HCT116 (cell line): ENCODE measurements around the gene PA2G4. TPM values are rescaled to one million over a fixed set of nuclear protein-coding genes. Genes with fewer than 3 reads are reported as not detected.

Source experiments
- ATAC-seq: fragments of 200-7000 bp; cut with Tn5 transposase; 2 replicates; pipeline ENCODE4 v1.9.1; 2020; ENCODE audit warnings: mild to moderate bottlenecking, moderate library complexity
- BruUV-seq: library from RNA; stranded (reverse); fragments of 400-500 nt; replicated peaks from 2 replicates; lab custom pipeline; 2021; lab: Mats Ljungman, UMichigan
- CTCF ChIA-PET: fragments of 300-600 bp; sonication (Branson Sonifier 250); formaldehyde crosslinking; loops from one replicate; lab custom pipeline; 2021; ENCODE audit warnings: antibody characterized with exemption; lab: Charles Lee
- POLR2A ChIA-PET: fragments of 300-600, 350-600 bp; sonication (Branson Sonifier 250); formaldehyde crosslinking; loops from one replicate; lab custom pipeline; 2021; ENCODE audit warnings: antibody characterized with exemption; lab: Charles Lee
- RAD21 ChIA-PET, 2 experiments: fragments of 300-600 bp; sonication (Branson Sonifier 250); formaldehyde crosslinking; loops; one replicate each; lab custom pipeline; 2023; ENCODE audit warnings: low total read pairs in 2 of 2; ENCODE audit not compliant: uncharacterized antibody in 2 of 2, unreplicated experiment in 2 of 2, low non-redundant PET in 1 of 2; lab: Charles Lee
- DNase-seq: peaks from one replicate; pipeline ENCODE4 v3.0.0-alpha.2; 2010; ENCODE audit warnings: low read depth, low spot score
- H2AFZ ChIP-seq: fragments of 200-600 bp; shearing (Covaris generic), sonication (generic); 2 replicates; pipeline ENCODE4 v1.6.1; 2017; ENCODE audit warnings: low read depth, mixed run types, mixed read lengths, antibody characterized with exemption, low read length; ENCODE audit not compliant: poor library complexity, severe bottlenecking
- H3K27ac ChIP-seq: 2 replicates; pipeline ENCODE4 v1.5.1; 2012; ENCODE audit warnings: low read depth, low read length
- H3K27me3 ChIP-seq: fragments of 200-600 bp; sonication (generic); 2 replicates; pipeline ENCODE4 v1.6.1; 2016; ENCODE audit warnings: mixed run types, low read length, mixed read lengths; ENCODE audit not compliant: insufficient read depth
- H3K36me3 ChIP-seq, 2 experiments: fragments of 200-500 bp in 1 of 2; fragments of 200-600 bp in 1 of 2; sonication (Bioruptor generic) in 1 of 2; sonication (generic) in 1 of 2; 2 replicates each; pipeline versions ENCODE4 v1.5.1 to v1.6.1; 2014 to 2016; ENCODE audit warnings: low read length in 2 of 2, inconsistent platforms in 1 of 2, mixed read lengths in 1 of 2, mixed run types in 1 of 2; ENCODE audit not compliant: insufficient read depth in 2 of 2, control insufficient read depth in 1 of 2
- H3K4me1 ChIP-seq, 2 experiments: fragments of 200-600 bp in 1 of 2; sonication (generic) in 1 of 2; 2 replicates each; pipeline versions ENCODE4 v1.5.1 to v1.6.1; 2012 to 2017; ENCODE audit warnings: low read length in 2 of 2, inconsistent platforms in 1 of 2, mild to moderate bottlenecking in 1 of 2, mixed read lengths in 1 of 2, mixed run types in 1 of 2, moderate library complexity in 1 of 2; ENCODE audit not compliant: insufficient read depth in 2 of 2, control insufficient read depth in 1 of 2
- H3K4me2 ChIP-seq: fragments of 200-600 bp; sonication (generic); 2 replicates; pipeline ENCODE4 v1.6.1; 2017; ENCODE audit warnings: mixed run types, low read length, mixed read lengths
- H3K4me3 ChIP-seq, 2 experiments: fragments of 200-600 bp in 1 of 2; sonication (generic) in 1 of 2; replicated peaks in 1 of 2; 2 replicates each; pipeline ENCODE4 v1.5.1; 2011 to 2016; ENCODE audit warnings: low read length in 2 of 2, control low read depth in 1 of 2, low read depth in 1 of 2, mild to moderate bottlenecking in 1 of 2, mixed read lengths in 1 of 2, mixed run types in 1 of 2
- H3K79me2 ChIP-seq: fragments of 200-600 bp; sonication (generic); 2 replicates; pipeline ENCODE4 v1.6.1; 2017; ENCODE audit warnings: mild to moderate bottlenecking, mixed run types, low read length, moderate library complexity, mixed read lengths; ENCODE audit not compliant: insufficient read depth
- H3K9ac ChIP-seq: fragments of 200-600 bp; sonication (generic); 2 replicates; pipeline ENCODE4 v1.6.1; 2016; ENCODE audit warnings: low read length, mixed read lengths
- H3K9me2 ChIP-seq: fragments of 200-600 bp; sonication (generic), shearing (Covaris generic); 2 replicates; pipeline ENCODE4 v1.6.1; 2017; ENCODE audit warnings: mixed run types, mild to moderate bottlenecking, moderate library complexity; ENCODE audit not compliant: insufficient read depth
- H3K9me3 ChIP-seq, 2 experiments: fragments of 200-500 bp in 1 of 2; fragments of 200-600 bp in 1 of 2; sonication (Bioruptor generic) in 1 of 2; sonication (generic) in 1 of 2; 2 replicates each; pipeline ENCODE4 v1.6.1; 2014 to 2017; ENCODE audit warnings: low read length in 2 of 2, mixed read lengths in 2 of 2, inconsistent platforms in 1 of 2, low read depth in 1 of 2, mild to moderate bottlenecking in 1 of 2, mixed run types in 1 of 2, moderate library complexity in 1 of 2; ENCODE audit not compliant: control insufficient read depth in 1 of 2, insufficient read depth in 1 of 2
- H4K20me1 ChIP-seq: fragments of 200-600 bp; sonication (generic), shearing (Covaris generic); 2 replicates; pipeline ENCODE4 v1.6.1; 2017; ENCODE audit warnings: mixed run types, mild to moderate bottlenecking, moderate library complexity; ENCODE audit not compliant: insufficient read depth
- ATF3 ChIP-seq: IDR thresholded peaks from 2 replicates; pipeline ENCODE4 v1.6.1; 2012
- CBX3 ChIP-seq: IDR thresholded peaks from 2 replicates; pipeline ENCODE4 v1.6.1; 2012; ENCODE audit warnings: low read depth
- CEBPB ChIP-seq: IDR thresholded peaks from 2 replicates; pipeline ENCODE4 v1.6.1; 2012; ENCODE audit warnings: low read depth
- EGR1 ChIP-seq: IDR thresholded peaks from 2 replicates; pipeline ENCODE4 v1.6.1; 2012; ENCODE audit warnings: low read depth
- ELF1 ChIP-seq: IDR thresholded peaks from 2 replicates; pipeline ENCODE4 v1.6.1; 2012; ENCODE audit warnings: low read depth, borderline replicate concordance
- JUND ChIP-seq: IDR thresholded peaks from 2 replicates; pipeline ENCODE4 v1.6.1; 2012
- MAX ChIP-seq: IDR thresholded peaks from 2 replicates; pipeline ENCODE4 v1.6.1; 2012
- POLR2A ChIP-seq: IDR thresholded peaks from 2 replicates; pipeline ENCODE4 v1.7.0; 2011; ENCODE audit warnings: borderline replicate concordance; ENCODE audit not compliant: insufficient read depth, insufficient read length; ENCODE audit errors: extremely low read depth
- POLR2AphosphoS5 ChIP-seq: IDR thresholded peaks from 2 replicates; pipeline ENCODE4 v1.6.1; 2011; ENCODE audit warnings: mild to moderate bottlenecking, low read depth, low read length, moderate library complexity
- REST ChIP-seq: IDR thresholded peaks from 2 replicates; pipeline ENCODE4 v1.6.1; 2012; ENCODE audit warnings: low read depth
- SIN3A ChIP-seq: IDR thresholded peaks from 2 replicates; pipeline ENCODE4 v1.6.1; 2012; ENCODE audit warnings: low read depth
- SP1 ChIP-seq: IDR thresholded peaks from 2 replicates; pipeline ENCODE4 v1.6.1; 2012; ENCODE audit warnings: low read depth
- SRF ChIP-seq: IDR thresholded peaks from 2 replicates; pipeline ENCODE4 v1.6.1; 2012; ENCODE audit warnings: low read depth
- TCF7L2 ChIP-seq: IDR thresholded peaks from 2 replicates; pipeline ENCODE4 v1.7.0; 2011; ENCODE audit warnings: borderline replicate concordance, inconsistent platforms; ENCODE audit not compliant: insufficient read depth, insufficient read length; ENCODE audit errors: extremely low read depth
- YY1 ChIP-seq: IDR thresholded peaks from 2 replicates; pipeline ENCODE4 v1.6.1; 2011; ENCODE audit warnings: low read length, low read depth, moderate library complexity, mild to moderate bottlenecking; ENCODE audit not compliant: insufficient replicate concordance; ENCODE audit errors: extremely low read depth
- ZFX ChIP-seq: fragments of 450-650 bp; IDR thresholded peaks from 2 replicates; pipeline ENCODE4 v1.6.1; 2017
- intact Hi-C: fragments of 100-400 bp; cut with micrococcal nuclease; formaldehyde crosslinking; loops from 2 replicates; pipeline ENCODE4 v1.10.0; 2022
- total RNA-seq: library from RNA; stranded (reverse); gene quantifications from one replicate; pipeline ENCODE4 v1.2.1, GENCODE V29; 2021; ENCODE audit not compliant: unreplicated experiment
- TF ChIP-seq, protein P1 (sequence below), 3 experiments: fragments of 200-600 bp in 1 of 3; sonication (generic) in 1 of 3; IDR thresholded peaks in 2 of 3; conservative IDR thresholded peaks in 1 of 3; 2 replicates each; pipeline ENCODE4 v1.5.1; 2012 to 2017; ENCODE audit warnings: low read depth in 2 of 3, low read length in 2 of 3, antibody characterized with exemption in 1 of 3, borderline replicate concordance in 1 of 3, control low read depth in 1 of 3, mild to moderate bottlenecking in 1 of 3, mixed read lengths in 1 of 3, mixed run types in 1 of 3, moderate library complexity in 1 of 3; ENCODE audit not compliant: insufficient read depth in 1 of 3

The PA2G4 gene
- total RNA-seq, 1 experiment from 2014 or later = 302 TPM

DNA sequence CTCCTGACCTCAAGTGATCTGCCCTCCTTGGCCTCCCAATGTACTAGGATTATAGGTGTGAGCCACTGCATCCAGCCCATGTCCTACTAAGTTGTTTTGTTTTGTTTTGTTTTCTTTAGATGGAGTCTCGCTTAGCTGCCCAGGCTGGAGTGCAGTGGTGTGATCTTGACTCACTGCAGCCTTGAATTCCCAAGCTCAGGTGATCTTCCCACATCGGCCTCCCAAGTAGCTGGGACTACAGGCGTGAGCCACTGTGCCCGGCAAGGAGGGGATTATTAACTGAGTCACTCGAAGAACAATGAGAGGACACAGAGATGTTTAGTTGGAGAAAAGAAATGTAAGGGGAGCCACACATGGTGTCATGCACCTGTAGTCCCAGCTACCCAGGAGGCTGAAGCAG lies 42.4 kb upstream of the PA2G4 start (continued):
- TF ChIP-seq REST = no peak
- TF ChIP-seq, all 23 proteins: peak for 0

DNA sequence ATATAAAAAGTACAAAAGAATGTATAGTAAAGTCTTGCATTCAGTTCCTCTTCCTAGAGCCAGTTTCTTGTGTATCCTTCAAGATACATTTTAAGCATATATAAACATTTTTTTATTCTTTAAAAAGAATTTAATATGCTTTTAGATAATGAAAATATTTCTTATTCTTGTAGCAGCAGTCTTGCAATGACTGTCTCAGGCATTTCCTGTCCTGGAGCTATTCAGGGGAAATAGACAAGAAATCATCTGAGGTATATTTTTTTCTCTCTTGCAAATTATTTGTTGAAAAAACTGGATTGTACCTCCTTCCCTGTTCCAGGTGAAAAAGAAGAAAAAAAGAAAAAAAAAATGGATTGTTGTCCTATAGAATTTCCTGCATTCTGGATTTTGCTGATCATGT lies 41.4 kb upstream of the PA2G4 start:
- intact Hi-C loops = no loop called here

More for the DNA sequence above, 41.4 kb upstream of the PA2G4 start:
- DNase-seq (no peak), ATAC-seq (no peak)
- H4K20me1 ChIP-seq = no peaks in the 10 kb centered on the region
- POLR2A ChIA-PET = no interaction called here
- H3K4me3 ChIP-seq = no peak overlapping the region
- H3K36me3 ChIP-seq = no peaks in the 10 kb centered on the region
- no peaks in the 10 kb centered on the region for H3K79me2 ChIP-seq
- no peak overlapping the region for H3K4me2 ChIP-seq
- no peak overlapping the region for H2AFZ ChIP-seq
- H3K4me1 ChIP-seq = peaks cover 13 to 27% of the 10 kb centered on the region in 2 experiments
- H3K9me3 ChIP-seq = no peaks in the 10 kb centered on the region
- RAD21 ChIA-PET = no interaction called here
- H3K27ac ChIP-seq = no peak overlapping the region
- TF ChIP-seq SP1 (no peak), ATF3 (no peak), JUND (no peak), CEBPB (no peak), POLR2A (no peak), SRF (no peak), MAX (no peak), POLR2AphosphoS5 (no peak), ELF1 (no peak), REST (no peak), SIN3A (no peak), EGR1 (no peak), CBX3 (no peak), ZFX (no peak), YY1 (no peak), TCF7L2 (no peak)
- TF ChIP-seq, protein P1, sequence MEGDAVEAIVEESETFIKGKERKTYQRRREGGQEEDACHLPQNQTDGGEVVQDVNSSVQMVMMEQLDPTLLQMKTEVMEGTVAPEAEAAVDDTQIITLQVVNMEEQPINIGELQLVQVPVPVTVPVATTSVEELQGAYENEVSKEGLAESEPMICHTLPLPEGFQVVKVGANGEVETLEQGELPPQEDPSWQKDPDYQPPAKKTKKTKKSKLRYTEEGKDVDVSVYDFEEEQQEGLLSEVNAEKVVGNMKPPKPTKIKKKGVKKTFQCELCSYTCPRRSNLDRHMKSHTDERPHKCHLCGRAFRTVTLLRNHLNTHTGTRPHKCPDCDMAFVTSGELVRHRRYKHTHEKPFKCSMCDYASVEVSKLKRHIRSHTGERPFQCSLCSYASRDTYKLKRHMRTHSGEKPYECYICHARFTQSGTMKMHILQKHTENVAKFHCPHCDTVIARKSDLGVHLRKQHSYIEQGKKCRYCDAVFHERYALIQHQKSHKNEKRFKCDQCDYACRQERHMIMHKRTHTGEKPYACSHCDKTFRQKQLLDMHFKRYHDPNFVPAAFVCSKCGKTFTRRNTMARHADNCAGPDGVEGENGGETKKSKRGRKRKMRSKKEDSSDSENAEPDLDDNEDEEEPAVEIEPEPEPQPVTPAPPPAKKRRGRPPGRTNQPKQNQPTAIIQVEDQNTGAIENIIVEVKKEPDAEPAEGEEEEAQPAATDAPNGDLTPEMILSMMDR (IDR thresholded peaks at IDR 0.05 in 2 of 3, conservative IDR thresholded peaks at IDR 0.05 in 1 of 3; ENCODE audit: borderline replicate concordance in 1 of 3, insufficient read depth in 1 of 3, low read depth in 2 of 3, low read length in 2 of 3) = no peak
- TF ChIP-seq, all 23 proteins: peak for 0
- no peak overlapping the region for H3K9ac ChIP-seq
- CTCF ChIA-PET = no interaction called here
- BruUV-seq = no TSS peak
- no peaks in the 10 kb centered on the region for H3K9me2 ChIP-seq
- H3K27me3 ChIP-seq = no peaks in the 10 kb centered on the region
